ENCODE measurements around the gene ISM2. TPM values are rescaled to one million over a fixed set of nuclear protein-coding genes. Genes with fewer than 3 reads are reported as not detected.

Gene ISM2
- total RNA-seq, 1 experiment from 2014 or later: 2.6 TPM

DNA sequence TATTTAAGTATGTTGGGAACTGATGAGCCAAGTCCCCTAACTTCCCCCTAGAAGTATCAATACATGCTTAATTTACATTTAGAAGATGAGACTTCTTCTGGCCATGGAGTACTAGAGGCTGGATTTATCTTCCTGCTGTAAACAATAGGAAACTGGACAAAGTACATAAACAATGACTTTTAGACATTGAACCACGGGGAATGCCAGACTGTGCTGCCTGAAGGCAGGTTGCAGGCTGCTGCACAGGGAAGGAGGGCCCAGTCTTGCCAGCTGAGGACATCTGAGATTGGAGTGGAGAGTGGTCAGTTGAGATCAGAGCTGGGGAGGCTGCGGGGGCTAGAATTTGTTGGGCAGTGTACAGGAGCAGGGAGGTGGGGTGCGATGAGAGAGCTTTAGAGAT is 24.5 kb upstream of the ISM2 start:
- H3K4me3 ChIP-seq (ENCODE audit: low read depth in 2 of 2, low read length in 2 of 2): no peak overlapping the region
- no TSS peak for BruUV-seq (replicated peaks)
- in situ Hi-C loops (cut with HindIII; ENCODE audit: low pct_unique_long_range_greater_than_20kb, low sequenced_read_pairs) (no loop called here), intact Hi-C loops (cut with micrococcal nuclease; ENCODE audit: unreplicated experiment) (no loop called here)
- TF ChIP-seq SIN3A (IDR thresholded peaks at IDR 0.05; ENCODE audit: borderline replicate concordance, insufficient read depth, low read depth, low read length): no peak
- TF ChIP-seq REST (IDR thresholded peaks at IDR 0.05; ENCODE audit: insufficient read depth in 1 of 2, low read depth in 2 of 2, low read length in 1 of 2): no peak
- TF ChIP-seq, protein P1, sequence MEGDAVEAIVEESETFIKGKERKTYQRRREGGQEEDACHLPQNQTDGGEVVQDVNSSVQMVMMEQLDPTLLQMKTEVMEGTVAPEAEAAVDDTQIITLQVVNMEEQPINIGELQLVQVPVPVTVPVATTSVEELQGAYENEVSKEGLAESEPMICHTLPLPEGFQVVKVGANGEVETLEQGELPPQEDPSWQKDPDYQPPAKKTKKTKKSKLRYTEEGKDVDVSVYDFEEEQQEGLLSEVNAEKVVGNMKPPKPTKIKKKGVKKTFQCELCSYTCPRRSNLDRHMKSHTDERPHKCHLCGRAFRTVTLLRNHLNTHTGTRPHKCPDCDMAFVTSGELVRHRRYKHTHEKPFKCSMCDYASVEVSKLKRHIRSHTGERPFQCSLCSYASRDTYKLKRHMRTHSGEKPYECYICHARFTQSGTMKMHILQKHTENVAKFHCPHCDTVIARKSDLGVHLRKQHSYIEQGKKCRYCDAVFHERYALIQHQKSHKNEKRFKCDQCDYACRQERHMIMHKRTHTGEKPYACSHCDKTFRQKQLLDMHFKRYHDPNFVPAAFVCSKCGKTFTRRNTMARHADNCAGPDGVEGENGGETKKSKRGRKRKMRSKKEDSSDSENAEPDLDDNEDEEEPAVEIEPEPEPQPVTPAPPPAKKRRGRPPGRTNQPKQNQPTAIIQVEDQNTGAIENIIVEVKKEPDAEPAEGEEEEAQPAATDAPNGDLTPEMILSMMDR (IDR thresholded peaks at IDR 0.05): no peak
- no peak for TF ChIP-seq TCF7L2 (IDR thresholded peaks at IDR 0.05; ENCODE audit: low read depth, low read length)
- TF ChIP-seq POLR2AphosphoS5 (IDR thresholded peaks at IDR 0.05; ENCODE audit: low read depth, low read length): no peak
- no peaks in the 10 kb centered on the region for H3K9me3 ChIP-seq (ENCODE audit: control insufficient read depth, insufficient read depth, low read depth, low read length)
- no peak for DNase-seq (ENCODE audit: low read depth, low spot score)
- no peaks in the 10 kb centered on the region for H3K27me3 ChIP-seq (ENCODE audit: control insufficient read depth, insufficient read depth, low read length)
- H3K36me3 ChIP-seq (ENCODE audit: control insufficient read depth, insufficient read depth, low read length): peaks cover 3% of the 10 kb centered on the region
- no peak for ATAC-seq
- POLR2A ChIA-PET: no interaction called here
- no peaks in the 10 kb centered on the region for H3K4me1 ChIP-seq (ENCODE audit: control insufficient read depth, insufficient read depth, low read length)
- H3K27ac ChIP-seq (ENCODE audit: low read length): no peak overlapping the region
- CTCF ChIA-PET: no interaction called here

DNA sequence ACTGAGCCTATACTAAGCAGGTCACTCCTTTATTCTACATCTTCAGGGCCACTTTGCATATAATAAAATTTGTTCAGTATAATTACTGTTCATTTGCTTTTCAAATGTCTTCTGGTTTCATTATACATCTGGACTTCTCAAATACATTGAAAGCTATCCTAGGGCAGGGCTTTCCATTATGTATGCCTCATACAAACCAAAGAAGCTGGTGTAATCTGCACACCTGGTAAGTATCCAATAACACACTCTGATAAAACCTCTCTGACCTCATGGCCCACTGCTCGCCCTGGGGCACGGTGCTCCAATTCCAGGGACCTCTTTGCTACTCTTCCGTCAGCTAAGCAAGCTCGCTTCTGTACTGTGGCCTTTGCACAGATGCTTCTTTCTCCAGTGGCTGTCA is 21.9 kb upstream of the ISM2 start:
- POLR2A ChIA-PET: no interaction called here
- in situ Hi-C loops (cut with HindIII; ENCODE audit: low pct_unique_long_range_greater_than_20kb, low sequenced_read_pairs): no loop called here
- ATAC-seq: no peak

More for the DNA sequence above, 21.9 kb upstream of the ISM2 start:
- no peaks in the 10 kb centered on the region for H3K4me1 ChIP-seq (ENCODE audit: control insufficient read depth, insufficient read depth, low read length)
- BruUV-seq (replicated peaks): no TSS peak
- H3K36me3 ChIP-seq (ENCODE audit: control insufficient read depth, insufficient read depth, low read length): peaks cover 8% of the 10 kb centered on the region
- no peak for DNase-seq (ENCODE audit: low read depth, low spot score)
- no peak overlapping the region for H3K4me3 ChIP-seq (ENCODE audit: low read depth in 2 of 2, low read length in 2 of 2)
- TF ChIP-seq REST (IDR thresholded peaks at IDR 0.05; ENCODE audit: insufficient read depth in 1 of 2, low read depth in 2 of 2, low read length in 1 of 2) (no peak), POLR2AphosphoS5 (IDR thresholded peaks at IDR 0.05; ENCODE audit: low read depth, low read length) (no peak), SIN3A (IDR thresholded peaks at IDR 0.05; ENCODE audit: borderline replicate concordance, insufficient read depth, low read depth, low read length) (no peak)
- H3K9me3 ChIP-seq (ENCODE audit: control insufficient read depth, insufficient read depth, low read depth, low read length): no peaks in the 10 kb centered on the region
- intact Hi-C loops (cut with micrococcal nuclease; ENCODE audit: unreplicated experiment): no loop called here
- H3K27ac ChIP-seq (ENCODE audit: low read length): no peak overlapping the region
- no peaks in the 10 kb centered on the region for H3K27me3 ChIP-seq (ENCODE audit: control insufficient read depth, insufficient read depth, low read length)
- CTCF ChIA-PET: no interaction called here
